NCI-H1105 (cell line): ENCODE data around the gene PLAGL2.
A peak's percentile ranks its signal among the peaks of the same experiment; 100 is the strongest.
"Not testable (repeated sequence)": the region's sequence is repeated elsewhere in the genome, so short reads cannot be mapped to it uniquely, and the experiment has no call there.

Source experiments
- DNase-seq: peaks from one replicate; lab custom pipeline; 2025; lab: John Stamatoyannopoulos, UW

Gene PLAGL2

DNA sequence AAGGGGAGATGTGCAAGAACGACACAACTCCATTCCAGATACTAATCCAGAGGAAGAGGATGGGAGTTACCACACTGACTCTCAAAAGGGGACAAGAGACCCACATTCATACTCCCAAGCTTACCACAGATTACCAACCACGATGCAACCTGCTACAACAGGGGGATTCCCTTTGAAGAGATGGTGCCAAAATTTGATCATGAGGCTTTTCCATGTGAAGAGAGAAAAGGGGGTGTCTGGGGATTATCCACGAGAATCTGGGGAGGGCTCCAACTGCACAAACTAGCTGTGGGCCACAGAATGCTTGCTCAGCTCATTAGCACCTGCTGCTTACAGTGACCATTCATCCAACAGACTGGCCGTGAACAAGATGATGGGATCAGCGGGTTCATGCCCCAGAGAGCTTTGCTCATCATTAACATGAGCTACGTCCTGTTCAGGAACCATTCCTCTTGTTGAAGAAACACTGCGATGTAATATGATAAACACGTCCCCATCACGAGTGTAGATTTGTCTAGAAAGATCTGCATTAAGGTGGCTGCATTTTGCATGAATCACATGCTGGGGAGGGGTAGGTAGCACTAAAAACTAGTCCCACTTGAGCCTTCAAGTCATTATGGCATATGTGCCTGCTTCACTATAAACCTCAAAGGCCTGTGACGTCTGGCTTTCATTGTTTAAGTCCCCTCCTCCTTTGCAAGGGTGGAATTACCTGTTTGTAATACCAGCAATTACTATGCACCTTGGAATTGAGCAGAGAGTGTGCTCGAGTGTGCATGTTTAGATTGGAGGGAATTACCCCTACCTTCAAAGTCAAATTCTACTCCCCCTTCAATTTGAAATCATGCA, 4.0 kb downstream of the PLAGL2 start:
- DNase-seq = no peak

DNA sequence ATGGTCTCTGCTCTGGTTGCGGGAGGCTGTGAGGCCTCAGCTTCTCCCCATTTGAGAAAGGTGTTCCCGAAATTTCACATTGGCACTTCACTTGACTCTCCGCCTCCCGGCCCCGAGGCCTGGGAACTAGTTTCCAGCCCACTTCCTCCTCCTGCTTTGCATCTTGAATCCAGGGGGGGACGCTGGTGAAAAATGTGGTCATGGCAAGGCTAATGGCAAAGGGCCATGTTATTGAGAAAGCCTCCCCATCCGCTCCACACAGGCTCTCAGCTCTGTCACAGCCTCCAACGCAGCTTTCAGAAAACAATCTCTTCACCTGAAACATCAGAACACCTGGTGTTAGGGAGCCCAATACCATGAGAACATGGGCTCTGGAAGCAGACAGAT, 5.6 kb downstream of the PLAGL2 start:
- DNase-seq = no peak

DNA sequence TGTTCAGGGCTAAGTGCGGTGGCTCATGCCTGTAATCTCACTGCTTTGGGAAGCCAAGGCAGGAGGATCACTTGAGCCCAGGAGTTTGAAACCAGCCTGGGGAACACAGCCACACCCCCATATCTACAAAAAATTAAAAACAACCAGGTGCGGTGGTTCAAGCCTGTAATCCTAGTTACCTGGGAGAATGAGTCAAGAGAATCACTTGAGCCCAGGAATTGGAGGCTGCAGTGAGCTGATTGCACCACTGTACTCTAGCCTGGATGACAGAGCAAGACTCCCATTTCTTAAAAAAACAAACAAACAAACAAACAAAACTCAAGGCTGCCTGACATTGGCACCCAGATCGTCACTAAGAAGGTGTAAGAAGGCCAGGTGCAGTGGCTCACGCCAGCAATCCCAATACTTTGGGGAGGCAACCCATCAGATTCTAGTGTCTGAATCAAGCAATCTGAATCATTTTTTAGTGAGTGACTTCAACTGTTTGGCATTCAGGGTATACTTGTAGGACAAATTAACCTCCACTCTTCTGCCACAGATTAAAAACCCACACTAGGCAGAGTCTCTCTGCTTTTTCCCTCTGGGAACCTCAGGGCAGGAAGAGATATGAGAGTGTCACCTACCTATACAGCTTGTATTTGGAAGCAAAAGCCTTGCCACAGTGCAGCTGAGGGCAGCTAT, 6.1 kb downstream of the PLAGL2 start:
- no peak for DNase-seq

DNA sequence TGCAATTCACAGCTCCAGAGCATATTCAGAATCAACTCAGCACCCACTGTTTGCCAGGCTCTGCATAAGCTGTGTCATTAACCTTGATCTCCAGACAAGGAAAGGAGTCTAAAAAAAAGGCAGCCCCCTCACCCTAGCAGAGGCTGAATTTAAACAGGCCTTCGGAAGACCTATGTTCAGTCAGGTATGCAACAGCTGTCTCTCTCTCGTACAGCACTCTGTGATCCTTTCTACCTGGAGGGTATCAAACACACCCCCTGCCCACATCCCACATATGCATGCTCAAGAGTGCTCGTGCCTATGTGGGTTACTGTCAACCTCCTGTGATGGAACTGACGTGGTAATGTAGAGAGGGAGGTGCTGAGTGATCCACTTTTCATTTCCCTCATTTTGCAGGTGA, 8.5 kb downstream of the PLAGL2 start:
- no peak for DNase-seq

DNA sequence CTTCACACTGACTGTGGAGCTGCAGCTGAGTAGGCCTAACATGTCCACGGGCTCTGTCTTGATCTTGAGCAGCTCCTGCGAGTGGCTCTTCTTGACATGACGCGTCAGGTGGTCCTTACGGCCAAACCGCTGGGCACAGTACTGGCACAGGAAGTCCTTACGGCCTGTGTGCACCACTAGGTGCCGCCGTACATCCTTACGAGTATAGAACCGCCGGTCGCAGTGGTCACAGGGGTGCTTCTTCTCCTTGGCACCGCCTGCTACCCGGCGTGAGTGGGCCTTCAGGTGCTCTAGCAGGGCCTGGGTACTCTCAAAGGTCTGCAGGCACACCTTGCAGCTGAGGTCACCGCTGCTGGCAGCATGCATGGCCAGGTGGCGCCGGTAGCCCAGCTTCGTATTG, 10.4 kb downstream of the PLAGL2 start:
- not testable (repeated sequence) for DNase-seq

DNA sequence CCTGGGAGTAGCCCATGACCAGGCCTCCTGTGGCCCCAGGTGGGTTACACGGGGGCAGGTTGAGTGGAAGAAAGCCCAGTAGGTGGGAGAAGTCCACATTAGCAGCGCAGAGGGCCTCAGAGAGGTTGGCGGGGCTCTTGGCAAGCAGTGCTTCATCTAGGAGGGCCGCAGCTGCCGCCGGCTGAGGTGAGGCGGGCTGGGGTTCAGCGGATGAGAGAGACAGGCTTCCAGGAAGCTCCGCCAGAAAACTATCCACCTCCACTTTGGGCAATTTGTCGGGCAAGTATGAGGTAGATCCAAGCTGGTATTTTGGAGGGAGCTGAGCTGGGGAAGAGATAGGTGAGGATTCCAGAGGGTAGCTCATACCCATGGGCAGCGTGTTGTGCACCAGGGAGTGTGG, 10.9 kb downstream of the PLAGL2 start:
- not testable (repeated sequence) for DNase-seq

DNA sequence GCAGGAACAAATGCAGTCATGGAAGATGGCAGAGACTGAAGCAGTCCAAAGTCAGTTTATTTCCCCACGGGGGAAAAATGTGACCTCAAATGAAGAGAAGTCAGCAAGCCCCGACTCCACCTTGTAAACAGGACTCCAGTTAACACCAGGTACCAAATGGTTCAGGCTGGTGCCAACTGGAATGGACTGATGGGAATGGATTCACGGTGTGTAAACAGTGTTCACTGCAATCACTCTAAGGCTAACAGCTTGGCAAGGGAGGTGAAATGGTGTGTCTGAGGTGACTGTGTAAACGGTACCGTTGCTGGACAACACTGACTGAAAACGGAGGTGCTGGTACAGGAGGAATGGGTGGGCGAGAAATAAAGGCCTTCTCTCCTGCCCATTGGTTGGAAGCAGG, 12.0 kb downstream of the PLAGL2 start:
- DNase-seq = no peak

DNA sequence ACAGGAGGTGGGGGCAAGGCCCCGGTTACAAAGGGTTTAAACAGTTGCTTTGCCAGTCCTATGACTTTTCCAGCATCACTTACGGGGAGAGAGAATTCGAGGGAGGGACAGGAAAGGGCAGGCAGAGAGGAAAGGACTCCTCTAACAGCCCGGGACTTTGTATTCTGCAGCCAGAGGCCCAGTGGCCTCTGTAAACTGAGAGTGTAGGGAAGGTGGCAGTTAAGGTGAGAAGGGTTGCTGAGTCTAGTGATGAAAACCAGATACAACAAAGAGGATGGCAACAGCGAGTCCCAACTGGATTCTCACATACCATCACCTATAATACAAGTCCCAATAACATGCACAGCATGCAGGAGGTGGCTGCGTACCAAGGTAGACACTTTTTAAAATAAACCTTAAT, 13.5 kb downstream of the PLAGL2 start:
- DNase-seq = no peak

DNA sequence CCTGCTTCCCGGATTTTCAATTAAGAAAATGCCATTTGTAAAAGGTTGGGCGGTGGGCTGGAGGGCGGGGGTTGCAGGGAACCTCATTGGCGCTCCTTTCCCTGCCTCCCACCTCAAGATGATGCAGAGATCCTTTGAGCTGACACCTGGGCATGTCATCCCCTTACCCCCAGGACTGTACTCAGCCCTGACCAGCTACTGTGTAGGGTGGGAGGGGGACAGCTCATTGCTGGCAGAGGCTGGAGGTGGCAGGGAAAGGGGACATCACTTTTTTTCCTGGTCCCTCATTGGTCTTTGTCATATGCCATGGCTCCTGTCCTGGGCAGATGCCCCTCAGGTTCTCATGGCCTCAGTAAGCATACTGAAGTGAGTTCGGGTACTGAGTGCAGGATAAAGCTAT, 14.2 kb downstream of the PLAGL2 start:
- DNase-seq = not testable (repeated sequence)

DNA sequence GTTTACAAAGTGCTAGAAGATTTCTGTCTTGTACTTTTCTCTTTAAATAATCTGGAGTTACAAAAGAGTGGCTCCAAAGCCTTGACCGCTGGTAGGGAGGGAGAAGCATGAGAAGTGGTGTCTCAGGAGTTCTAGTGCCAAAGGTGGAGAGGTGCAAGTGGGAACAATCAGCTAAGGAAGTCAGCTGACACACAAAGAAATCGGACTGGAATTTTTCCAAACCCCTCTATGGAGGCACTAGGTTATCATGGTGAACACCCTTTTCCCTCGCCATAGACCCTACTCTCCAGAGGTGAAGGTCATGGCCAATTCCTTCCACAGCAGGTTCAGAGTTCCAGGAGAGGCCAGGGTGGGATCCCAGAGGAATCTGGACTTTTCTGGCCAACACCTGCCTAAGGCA, 14.8 kb downstream of the PLAGL2 start:
- DNase-seq = no peak

DNA sequence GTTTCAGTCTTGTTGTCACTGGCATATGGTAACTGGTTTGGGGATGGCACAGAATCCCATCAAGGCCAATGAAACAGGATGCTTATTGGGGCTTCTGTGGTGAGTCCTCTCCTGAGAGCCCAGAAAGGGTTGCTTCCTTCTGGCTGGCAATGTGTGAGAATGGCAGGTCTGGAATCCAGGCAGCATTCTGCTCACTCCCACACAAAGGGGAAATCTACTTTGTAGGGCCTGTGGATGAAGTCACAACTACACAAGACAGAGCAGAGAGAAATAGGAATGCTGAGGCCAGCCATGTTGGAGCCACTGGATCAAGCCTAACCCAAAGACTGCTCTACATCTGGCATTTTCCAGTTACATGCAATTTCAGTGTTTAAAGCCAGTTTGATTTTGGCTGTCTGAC, 15.7 kb downstream of the PLAGL2 start:
- no peak for DNase-seq

DNA sequence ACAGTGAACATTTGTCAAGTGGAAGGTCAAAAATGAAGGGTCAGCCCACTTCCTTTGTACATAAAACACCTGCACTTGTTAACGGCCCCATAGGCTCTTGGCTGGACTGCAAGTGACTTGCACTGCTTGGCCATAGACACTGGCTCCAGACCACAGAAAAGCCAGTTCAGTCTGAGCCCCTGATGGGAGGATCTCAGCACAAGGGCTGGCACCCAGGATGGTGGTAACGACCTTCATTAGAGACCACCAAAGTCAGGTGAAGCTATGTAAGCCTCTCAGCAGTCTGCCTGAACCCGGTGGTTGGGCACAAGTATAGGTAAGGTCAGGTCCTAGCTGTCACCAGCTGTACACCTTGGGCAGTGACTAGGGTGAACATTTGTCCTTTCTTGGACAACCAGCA, 16.1 kb downstream of the PLAGL2 start:
- no peak for DNase-seq

DNA sequence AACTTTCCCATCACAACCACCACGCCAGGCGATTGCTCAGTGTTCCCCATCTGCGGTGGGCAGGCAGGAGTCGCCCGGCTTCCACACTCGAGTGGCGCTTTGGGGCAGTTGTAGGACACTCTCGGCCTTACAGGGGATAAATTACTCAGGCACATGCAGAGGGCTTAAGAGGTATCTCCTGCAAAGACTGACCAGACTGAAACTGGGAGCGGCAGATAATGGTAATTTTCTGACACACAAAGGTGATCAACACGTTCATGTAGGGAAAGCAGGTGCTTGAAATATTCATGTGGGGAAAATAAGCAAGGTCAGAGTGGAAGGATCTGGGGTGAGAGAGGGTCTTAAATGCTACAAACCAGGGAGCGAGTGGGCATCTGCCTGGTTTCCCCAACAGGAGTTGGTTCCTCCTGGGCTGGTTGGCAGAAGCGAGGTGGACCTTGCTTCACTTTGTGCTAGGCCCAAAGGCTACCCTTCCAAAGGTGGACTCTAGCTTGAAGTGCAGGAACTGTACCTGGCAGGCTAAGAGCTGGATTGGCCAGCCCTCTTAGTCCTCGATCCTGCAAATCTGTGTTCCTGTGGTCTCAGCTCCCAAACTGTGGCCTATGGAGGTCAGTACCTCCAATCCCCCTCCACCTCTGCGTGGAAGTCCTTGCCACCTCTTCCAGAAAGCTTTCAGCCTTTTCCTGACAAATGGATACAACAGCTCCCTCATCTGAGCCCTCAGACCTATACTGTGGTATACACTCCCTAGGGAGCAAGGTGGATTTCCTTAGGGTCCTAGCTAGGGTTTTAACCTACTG, 16.7 kb downstream of the PLAGL2 start:
- peak; percentile 11 for DNase-seq

DNA sequence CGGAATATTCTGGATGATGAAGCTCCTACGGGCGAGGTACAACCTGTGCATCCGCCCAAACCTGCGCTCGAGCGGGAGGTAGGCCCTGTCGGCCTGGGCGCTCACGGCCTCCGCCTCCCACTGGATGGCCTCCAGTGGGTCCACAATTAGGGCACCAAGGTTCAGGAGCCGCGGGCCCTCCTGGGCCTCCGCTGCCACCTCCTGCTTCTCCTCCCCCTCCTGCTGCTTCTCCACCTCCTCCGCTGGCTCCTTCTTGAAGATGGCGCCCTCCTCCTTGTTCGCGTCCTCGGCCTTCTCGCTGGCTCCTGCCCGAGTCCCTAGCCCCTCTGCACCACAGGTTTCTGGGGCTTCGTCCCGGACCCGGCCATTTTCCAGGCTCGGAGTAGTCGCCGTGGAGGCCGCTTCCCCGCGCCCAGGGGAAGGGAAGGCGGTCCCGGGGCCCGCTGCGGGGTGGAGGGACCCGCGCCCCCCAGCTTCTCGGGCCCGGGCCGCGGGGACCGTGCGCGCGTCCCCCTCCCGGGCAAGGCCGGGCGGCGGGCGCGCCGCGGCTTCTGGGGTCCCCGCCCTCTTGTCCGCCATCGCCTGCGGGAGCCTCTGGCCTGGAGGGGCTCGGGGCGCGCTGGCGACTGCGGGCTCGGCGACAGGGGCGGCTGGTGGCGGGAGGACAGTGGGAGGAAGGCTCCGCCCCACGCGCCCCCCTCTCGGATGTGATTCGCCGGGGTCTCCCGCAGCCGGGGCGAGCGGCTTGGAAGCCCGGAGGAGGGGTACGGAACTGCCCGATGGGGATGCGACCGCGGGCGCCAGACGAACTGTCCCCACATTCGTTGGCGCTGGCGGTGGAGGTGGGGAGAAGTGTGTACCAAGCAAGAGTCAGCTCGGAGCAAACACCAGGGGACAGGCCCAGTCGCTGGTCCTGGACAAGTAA, 17.6 kb downstream of the PLAGL2 start:
- DNase-seq = peak; percentile 59

DNA sequence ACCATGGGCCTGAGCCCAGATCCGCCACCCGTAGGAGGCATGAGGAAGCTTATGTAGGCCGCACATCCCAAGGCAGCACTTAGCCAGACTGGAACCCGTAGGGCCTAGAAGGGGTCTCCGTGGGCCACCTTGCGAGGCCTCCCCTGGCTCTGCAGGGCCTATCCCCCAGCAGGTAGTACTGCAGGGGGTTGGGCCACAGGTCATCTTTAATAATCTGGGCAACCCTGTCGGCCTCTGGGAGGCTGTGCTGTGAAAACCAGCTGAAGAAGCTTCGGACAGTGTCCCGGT, 18.5 kb downstream of the PLAGL2 start:
- DNase-seq = no peak

DNA sequence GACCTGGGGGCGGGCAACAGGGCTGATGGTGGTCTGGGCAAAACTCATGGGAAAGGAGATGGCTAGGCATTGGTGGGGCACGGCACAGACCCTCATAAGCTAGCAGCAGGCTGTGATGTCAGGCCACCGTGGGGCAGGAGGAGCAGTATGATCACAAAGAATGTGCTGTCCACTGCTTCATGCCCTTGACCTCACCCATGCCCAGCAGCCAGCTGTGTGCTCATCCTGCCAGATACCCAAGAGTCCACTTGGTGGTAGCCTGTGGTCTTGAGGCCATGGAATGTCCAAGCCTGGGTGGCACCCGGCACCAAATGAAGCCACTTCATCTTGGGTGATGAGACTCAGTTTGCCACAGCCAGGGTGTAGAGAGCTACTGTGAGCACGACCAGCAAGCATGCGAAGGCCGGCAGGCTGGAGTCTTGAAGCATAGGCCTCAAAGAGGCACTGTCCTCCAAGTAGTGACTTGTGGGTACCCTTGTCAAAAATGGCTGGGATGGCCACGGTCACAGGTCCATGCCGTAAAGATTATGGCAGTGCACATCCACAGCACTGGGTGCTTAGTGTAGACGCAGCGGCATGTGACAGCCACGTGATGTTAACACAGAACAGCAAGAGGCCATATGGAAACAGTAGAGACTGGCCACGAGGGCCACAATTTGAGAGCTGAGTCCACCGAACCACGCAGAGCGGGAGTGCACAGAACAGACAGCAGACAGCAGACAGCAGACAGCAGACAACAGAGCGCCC, 19.0 kb downstream of the PLAGL2 start:
- no peak for DNase-seq

DNA sequence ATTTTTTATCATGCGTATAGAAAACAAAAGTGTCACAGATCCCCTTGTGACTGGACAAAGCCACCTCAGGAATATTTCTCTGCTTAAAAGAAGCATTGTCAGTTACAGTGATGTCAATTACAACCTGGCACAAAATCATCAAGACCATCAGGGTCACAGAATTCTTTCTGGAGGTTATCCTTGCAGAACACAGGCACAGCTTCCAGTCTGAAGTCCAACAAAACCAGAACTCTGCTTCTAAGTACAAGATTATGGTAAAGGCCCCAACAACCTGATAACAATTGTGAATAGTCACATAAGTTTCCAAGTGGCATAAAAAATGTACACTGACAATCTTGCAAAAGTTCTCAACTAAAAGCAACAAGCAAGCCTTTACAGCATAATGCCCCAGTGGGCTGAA, 21.0 kb downstream of the PLAGL2 start:
- DNase-seq = no peak

DNA sequence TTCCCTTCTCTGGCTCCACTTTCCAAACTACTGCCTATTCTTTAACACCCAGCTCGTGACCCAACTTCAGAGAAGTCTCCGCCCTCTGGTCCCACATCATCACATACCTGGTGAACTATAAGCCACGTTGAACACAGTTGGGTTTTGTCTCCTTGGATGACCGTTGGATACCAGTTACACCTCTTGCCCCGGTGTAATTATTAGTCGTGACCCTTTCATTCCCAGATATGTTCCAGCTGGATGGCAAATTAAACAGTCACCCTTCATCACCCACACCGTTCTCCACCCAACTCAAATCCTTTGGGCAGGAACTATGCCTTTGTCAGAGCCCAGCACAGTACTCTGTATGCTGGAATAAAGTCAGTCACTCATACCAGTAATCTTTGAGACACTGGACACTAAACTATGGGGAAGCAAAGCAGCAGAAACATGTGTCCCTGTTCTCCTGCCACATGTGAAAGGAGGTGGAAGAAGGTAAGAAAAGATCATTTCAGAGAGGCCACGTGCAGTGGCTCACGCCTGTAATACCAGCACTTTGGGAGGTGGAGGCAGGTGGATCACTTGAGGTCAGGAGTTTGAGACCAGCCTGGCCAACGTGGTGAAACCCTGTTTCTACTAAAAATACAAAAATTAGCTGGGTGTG, 22.5 kb downstream of the PLAGL2 start:
- no peak for DNase-seq

DNA sequence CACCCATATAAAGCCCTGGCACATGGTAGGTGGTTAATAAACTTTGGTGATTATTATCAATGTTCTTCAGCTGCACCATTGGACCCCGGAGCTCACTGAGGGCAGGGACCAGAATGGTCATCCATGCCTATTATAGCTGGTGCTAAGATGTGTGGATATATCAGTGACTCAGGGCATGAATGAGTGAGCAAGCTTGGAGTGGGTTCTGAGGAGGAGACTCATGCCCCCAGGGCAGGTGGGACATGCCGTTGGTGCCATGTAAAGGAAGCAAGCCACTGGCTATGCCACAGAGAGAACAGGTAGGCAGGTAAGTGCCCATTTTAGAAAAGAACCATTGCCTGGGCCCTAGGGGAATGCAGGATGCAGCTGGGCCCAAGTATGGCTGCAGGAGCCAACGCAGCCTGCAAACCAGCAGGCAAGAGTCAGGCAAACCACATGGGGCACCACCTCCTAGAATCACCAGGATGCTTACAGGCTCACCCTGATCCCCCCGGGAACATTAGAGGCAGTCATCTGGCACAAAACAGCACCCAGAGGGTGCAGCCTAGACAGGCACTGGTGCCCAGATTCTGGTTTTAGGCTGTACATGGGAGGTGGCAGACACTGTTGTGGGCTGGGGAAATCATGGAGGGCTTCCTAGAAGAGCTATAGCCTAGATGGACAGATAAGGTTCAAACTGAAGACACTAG, 23.5 kb downstream of the PLAGL2 start:
- no peak for DNase-seq

DNA sequence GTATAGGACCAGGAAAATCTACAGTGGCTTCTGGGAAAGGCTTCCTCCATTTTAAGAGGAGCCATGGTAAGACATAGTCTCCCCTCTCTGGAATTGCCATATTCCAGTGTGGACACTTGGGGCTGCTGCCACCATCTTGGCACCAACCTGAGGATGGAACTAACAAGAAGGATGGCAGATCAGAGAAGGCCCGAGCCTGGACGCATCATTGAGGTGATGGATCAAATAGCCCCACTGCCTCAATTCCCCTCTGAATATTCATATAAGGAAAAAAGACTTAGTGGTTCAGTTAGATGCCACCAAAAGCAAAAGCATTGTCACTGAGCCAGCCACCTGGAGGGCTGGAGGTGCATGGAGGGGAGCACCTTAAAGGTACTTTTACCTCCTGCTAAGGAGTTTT, 25.9 kb downstream of the PLAGL2 start:
- DNase-seq = no peak
